Neural cell (in vitro differentiated cells): ENCODE measurements around the gene INPP5A. TPM values are rescaled to one million over a fixed set of nuclear protein-coding genes. Genes with fewer than 3 reads are reported as not detected.

Experiments used
- H2AFZ ChIP-seq: fragments of 200-600, 300-800 bp; sonication (generic), shearing (Covaris generic); 2 replicates; pipeline ENCODE4 v1.6.0; 2014; ENCODE audit warnings: low read depth, mild to moderate bottlenecking, antibody characterized with exemption, low read length, moderate library complexity
- H3F3A ChIP-seq: fragments of 200-600 bp; shearing (Covaris generic); 2 replicates; pipeline ENCODE4 v1.6.1; 2016; ENCODE audit warnings: mild to moderate bottlenecking, moderate library complexity, mixed read lengths, antibody characterized with exemption, low read length; ENCODE audit not compliant: insufficient read depth, poor library complexity, severe bottlenecking
- H3K27ac ChIP-seq: fragments of 200-600, 300-800 bp; sonication (generic), shearing (Covaris generic); 2 replicates; pipeline ENCODE4 v1.5.1; 2014; ENCODE audit warnings: mild to moderate bottlenecking, low read length, moderate library complexity
- H3K27me3 ChIP-seq: fragments of 300-800, 200-600 bp; sonication (generic), shearing (Covaris generic); 2 replicates; pipeline ENCODE4 v1.6.0; 2014; ENCODE audit warnings: mild to moderate bottlenecking, low read depth, low read length, moderate library complexity; ENCODE audit not compliant: insufficient read depth
- H3K36me3 ChIP-seq: fragments of 300-800, 200-600 bp; sonication (generic), shearing (Covaris generic); 2 replicates; pipeline ENCODE4 v1.5.1; 2014; ENCODE audit warnings: mild to moderate bottlenecking, antibody characterized with exemption, low read length, moderate library complexity; ENCODE audit not compliant: insufficient read depth
- H3K4me2 ChIP-seq: fragments of 300-800, 200-600 bp; sonication (generic), shearing (Covaris generic); 2 replicates; pipeline ENCODE4 v1.6.0; 2014; ENCODE audit warnings: mild to moderate bottlenecking, low read length
- H3K4me3 ChIP-seq: fragments of 300-800, 200-600 bp; sonication (generic), shearing (Covaris generic); 2 replicates; pipeline ENCODE4 v1.5.1; 2014; ENCODE audit warnings: mild to moderate bottlenecking, low read length, moderate library complexity
- H3K79me2 ChIP-seq: fragments of 200-600 bp; shearing (Covaris generic); replicated peaks from 2 replicates; pipeline ENCODE4 v1.6.0; 2014; ENCODE audit warnings: mild to moderate bottlenecking, low read length, moderate library complexity; ENCODE audit not compliant: insufficient read depth
- H3K9ac ChIP-seq: fragments of 300-800, 200-600 bp; sonication (generic), shearing (Covaris generic); 2 replicates; pipeline ENCODE4 v1.6.1; 2016; ENCODE audit warnings: mild to moderate bottlenecking, low read length, mixed read lengths
- H3K9me2 ChIP-seq: fragments of 200-600 bp; shearing (Covaris generic); 2 replicates; pipeline ENCODE4 v1.6.1; 2016; ENCODE audit warnings: mild to moderate bottlenecking, low read length, mixed read lengths; ENCODE audit not compliant: insufficient read depth
- H3K9me3 ChIP-seq: fragments of 200-600, 300-800 bp; sonication (generic), shearing (Covaris generic); 2 replicates; pipeline ENCODE4 v1.6.1; 2016; ENCODE audit warnings: mild to moderate bottlenecking, mixed run types, low read length, moderate library complexity, mixed read lengths
- H4K20me1 ChIP-seq: fragments of 200-600 bp; shearing (Covaris generic); 2 replicates; pipeline ENCODE4 v1.6.1; 2016; ENCODE audit warnings: mild to moderate bottlenecking, mixed run types; ENCODE audit not compliant: insufficient read depth
- EP300 ChIP-seq: fragments of 450-650 bp; conservative IDR thresholded peaks from 2 replicates; pipeline ENCODE4 v1.6.1; 2014; ENCODE audit warnings: antibody characterized with exemption, mild to moderate bottlenecking, moderate library complexity; ENCODE audit not compliant: poor library complexity, severe bottlenecking
- EZH2 ChIP-seq: fragments of 200-600, 300-800 bp; shearing (Covaris generic), sonication (generic); IDR thresholded peaks from 2 replicates; pipeline ENCODE4 v1.6.1; 2014; ENCODE audit warnings: antibody characterized with exemption, low read length, borderline replicate concordance, mild to moderate bottlenecking; ENCODE audit not compliant: insufficient read depth, poor library complexity, severe bottlenecking
- MXI1 ChIP-seq: fragments of 450-650 bp; conservative IDR thresholded peaks from 2 replicates; pipeline ENCODE4 v1.6.1; 2014; ENCODE audit warnings: antibody characterized with exemption, mild to moderate bottlenecking; ENCODE audit not compliant: poor library complexity, severe bottlenecking
- POLR2AphosphoS5 ChIP-seq: IDR thresholded peaks from 2 replicates; pipeline ENCODE4 v1.6.1; 2012
- RAD21 ChIP-seq: fragments of 450-650 bp; conservative IDR thresholded peaks from 2 replicates; pipeline ENCODE4 v1.6.1; 2014; ENCODE audit warnings: antibody characterized with exemption, mild to moderate bottlenecking, moderate library complexity
- SMC3 ChIP-seq: fragments of 450-650 bp; conservative IDR thresholded peaks from 2 replicates; pipeline ENCODE4 v1.6.1; 2014; ENCODE audit warnings: antibody characterized with exemption, mild to moderate bottlenecking, moderate library complexity; ENCODE audit not compliant: poor library complexity
- TAF1 ChIP-seq: IDR thresholded peaks from 2 replicates; pipeline ENCODE4 v1.6.1; 2012; ENCODE audit warnings: low read depth
- polyA plus RNA-seq: library from polyadenylated mRNA; depleted of rRNA; stranded (reverse); fragments of >200 nt; gene quantifications from 2 replicates; pipeline ENCODE4 v1.2.3, GENCODE V29; 2014
- TF ChIP-seq, protein P1 (sequence below): IDR thresholded peaks from 2 replicates; pipeline ENCODE4 v1.6.1; 2012; ENCODE audit warnings: borderline replicate concordance
- TF ChIP-seq, protein P2 (sequence below): fragments of 450-650 bp; IDR thresholded peaks from 2 replicates; pipeline ENCODE4 v1.5.1; 2014; ENCODE audit warnings: antibody characterized with exemption, mild to moderate bottlenecking, moderate library complexity; ENCODE audit not compliant: poor library complexity, severe bottlenecking

Gene INPP5A
- polyA plus RNA-seq, 1 donor from 2014 or later: 48.8 TPM

DNA sequence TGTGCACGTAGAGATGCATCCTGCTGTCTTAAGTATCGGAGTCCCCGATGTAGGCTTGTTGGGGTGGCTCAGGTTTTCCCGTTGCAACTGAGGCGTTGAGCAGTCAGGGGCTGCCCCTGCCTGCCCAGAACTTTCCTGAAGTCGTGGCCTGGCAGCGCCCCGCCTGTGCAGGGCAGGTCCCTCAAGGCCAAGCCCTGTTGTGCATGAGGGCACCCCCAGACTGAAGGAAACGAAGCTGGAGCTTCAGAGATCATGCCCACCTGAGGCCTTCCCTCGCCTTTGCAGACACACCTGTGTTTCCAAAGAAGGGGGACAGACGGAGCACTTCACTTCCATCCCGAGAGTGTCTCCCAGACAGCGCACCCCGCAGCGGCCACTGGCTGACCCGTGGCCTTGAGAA is 127.3 kb downstream of the INPP5A start:
- H3F3A ChIP-seq: peaks cover 8% of the 10 kb centered on the region
- no peaks in the 10 kb centered on the region for H3K9me2 ChIP-seq
- H2AFZ ChIP-seq: no peak overlapping the region
- no peak overlapping the region for H3K4me2 ChIP-seq
- TF ChIP-seq SMC3 (no peak), POLR2AphosphoS5 (no peak), TAF1 (no peak), MXI1 (no peak), EP300 (no peak), EZH2 (no peak), RAD21 (no peak)
- TF ChIP-seq, protein P1, sequence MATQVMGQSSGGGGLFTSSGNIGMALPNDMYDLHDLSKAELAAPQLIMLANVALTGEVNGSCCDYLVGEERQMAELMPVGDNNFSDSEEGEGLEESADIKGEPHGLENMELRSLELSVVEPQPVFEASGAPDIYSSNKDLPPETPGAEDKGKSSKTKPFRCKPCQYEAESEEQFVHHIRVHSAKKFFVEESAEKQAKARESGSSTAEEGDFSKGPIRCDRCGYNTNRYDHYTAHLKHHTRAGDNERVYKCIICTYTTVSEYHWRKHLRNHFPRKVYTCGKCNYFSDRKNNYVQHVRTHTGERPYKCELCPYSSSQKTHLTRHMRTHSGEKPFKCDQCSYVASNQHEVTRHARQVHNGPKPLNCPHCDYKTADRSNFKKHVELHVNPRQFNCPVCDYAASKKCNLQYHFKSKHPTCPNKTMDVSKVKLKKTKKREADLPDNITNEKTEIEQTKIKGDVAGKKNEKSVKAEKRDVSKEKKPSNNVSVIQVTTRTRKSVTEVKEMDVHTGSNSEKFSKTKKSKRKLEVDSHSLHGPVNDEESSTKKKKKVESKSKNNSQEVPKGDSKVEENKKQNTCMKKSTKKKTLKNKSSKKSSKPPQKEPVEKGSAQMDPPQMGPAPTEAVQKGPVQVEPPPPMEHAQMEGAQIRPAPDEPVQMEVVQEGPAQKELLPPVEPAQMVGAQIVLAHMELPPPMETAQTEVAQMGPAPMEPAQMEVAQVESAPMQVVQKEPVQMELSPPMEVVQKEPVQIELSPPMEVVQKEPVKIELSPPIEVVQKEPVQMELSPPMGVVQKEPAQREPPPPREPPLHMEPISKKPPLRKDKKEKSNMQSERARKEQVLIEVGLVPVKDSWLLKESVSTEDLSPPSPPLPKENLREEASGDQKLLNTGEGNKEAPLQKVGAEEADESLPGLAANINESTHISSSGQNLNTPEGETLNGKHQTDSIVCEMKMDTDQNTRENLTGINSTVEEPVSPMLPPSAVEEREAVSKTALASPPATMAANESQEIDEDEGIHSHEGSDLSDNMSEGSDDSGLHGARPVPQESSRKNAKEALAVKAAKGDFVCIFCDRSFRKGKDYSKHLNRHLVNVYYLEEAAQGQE: no peak
- TF ChIP-seq, protein P2, sequence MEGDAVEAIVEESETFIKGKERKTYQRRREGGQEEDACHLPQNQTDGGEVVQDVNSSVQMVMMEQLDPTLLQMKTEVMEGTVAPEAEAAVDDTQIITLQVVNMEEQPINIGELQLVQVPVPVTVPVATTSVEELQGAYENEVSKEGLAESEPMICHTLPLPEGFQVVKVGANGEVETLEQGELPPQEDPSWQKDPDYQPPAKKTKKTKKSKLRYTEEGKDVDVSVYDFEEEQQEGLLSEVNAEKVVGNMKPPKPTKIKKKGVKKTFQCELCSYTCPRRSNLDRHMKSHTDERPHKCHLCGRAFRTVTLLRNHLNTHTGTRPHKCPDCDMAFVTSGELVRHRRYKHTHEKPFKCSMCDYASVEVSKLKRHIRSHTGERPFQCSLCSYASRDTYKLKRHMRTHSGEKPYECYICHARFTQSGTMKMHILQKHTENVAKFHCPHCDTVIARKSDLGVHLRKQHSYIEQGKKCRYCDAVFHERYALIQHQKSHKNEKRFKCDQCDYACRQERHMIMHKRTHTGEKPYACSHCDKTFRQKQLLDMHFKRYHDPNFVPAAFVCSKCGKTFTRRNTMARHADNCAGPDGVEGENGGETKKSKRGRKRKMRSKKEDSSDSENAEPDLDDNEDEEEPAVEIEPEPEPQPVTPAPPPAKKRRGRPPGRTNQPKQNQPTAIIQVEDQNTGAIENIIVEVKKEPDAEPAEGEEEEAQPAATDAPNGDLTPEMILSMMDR: no peak
- no peaks in the 10 kb centered on the region for H4K20me1 ChIP-seq
- H3K36me3 ChIP-seq: no peaks in the 10 kb centered on the region
- H3K9ac ChIP-seq: no peak overlapping the region
- H3K27me3 ChIP-seq: no peaks in the 10 kb centered on the region
- no peaks in the 10 kb centered on the region for H3K9me3 ChIP-seq
- H3K4me3 ChIP-seq: no peak overlapping the region
- no peak overlapping the region for H3K27ac ChIP-seq
- H3K79me2 ChIP-seq: no peaks in the 10 kb centered on the region

DNA sequence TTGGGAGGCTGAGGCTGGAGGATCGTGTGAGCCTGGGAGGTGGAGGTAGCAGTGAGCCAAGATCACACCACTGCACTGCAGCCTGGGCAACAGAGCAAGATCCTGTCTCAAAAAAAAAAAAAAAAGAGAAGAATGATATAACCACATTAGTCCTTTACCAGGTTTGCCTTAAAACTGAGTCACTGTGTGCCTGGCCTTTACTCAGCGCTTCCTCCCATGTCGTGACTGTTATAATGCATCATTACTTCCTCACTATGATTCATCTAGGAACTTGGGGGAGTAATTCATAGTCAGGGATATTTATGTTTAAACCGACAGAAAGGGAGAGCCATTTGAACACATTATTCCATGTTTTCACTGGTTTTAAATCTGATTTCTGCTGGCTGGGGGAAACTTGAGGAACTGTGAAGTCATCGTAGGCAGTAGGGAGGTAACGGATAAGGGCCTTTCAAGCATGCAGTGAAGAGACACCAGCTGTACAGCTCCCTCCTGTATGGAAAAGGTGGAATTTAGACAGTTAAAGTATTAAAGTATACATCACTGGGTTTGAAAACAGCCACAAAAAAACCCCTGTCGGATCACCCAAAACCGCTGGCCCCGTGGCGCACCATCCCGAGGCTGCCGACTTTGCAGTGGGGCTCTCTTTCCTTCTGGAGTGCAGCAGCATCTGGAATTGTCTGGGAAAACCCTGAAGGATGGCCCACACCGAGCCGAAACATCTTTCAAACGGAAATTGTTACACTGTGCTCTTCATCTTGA is 128.5 kb downstream of the INPP5A start:
- Histone ChIP-seq H2AFZ (no peak overlapping the region), H3K27me3 (no peaks in the 10 kb centered on the region), H3K4me2 (no peak overlapping the region), H3K4me3 (no peak overlapping the region), H3K36me3 (no peaks in the 10 kb centered on the region), H3K27ac (no peak overlapping the region), H3K9ac (no peak overlapping the region), H3K79me2 (no peaks in the 10 kb centered on the region), H4K20me1 (no peaks in the 10 kb centered on the region), H3F3A (peaks cover 8% of the 10 kb centered on the region), H3K9me3 (no peaks in the 10 kb centered on the region), H3K9me2 (no peaks in the 10 kb centered on the region)
- no peak for TF ChIP-seq TAF1
- no peak for TF ChIP-seq EZH2
- TF ChIP-seq, protein P2: no peak
- no peak for TF ChIP-seq EP300
- no peak for TF ChIP-seq SMC3
- TF ChIP-seq, protein P1: no peak
- no peak for TF ChIP-seq POLR2AphosphoS5
- TF ChIP-seq RAD21: no peak
- no peak for TF ChIP-seq MXI1
